ENCODE measurements around the gene AQP2. TPM values are rescaled to one million over a fixed set of nuclear protein-coding genes. Genes with fewer than 3 reads are reported as not detected.

AQP2 gene
- total RNA-seq, 1 experiment from 2014 or later, result not detected

DNA sequence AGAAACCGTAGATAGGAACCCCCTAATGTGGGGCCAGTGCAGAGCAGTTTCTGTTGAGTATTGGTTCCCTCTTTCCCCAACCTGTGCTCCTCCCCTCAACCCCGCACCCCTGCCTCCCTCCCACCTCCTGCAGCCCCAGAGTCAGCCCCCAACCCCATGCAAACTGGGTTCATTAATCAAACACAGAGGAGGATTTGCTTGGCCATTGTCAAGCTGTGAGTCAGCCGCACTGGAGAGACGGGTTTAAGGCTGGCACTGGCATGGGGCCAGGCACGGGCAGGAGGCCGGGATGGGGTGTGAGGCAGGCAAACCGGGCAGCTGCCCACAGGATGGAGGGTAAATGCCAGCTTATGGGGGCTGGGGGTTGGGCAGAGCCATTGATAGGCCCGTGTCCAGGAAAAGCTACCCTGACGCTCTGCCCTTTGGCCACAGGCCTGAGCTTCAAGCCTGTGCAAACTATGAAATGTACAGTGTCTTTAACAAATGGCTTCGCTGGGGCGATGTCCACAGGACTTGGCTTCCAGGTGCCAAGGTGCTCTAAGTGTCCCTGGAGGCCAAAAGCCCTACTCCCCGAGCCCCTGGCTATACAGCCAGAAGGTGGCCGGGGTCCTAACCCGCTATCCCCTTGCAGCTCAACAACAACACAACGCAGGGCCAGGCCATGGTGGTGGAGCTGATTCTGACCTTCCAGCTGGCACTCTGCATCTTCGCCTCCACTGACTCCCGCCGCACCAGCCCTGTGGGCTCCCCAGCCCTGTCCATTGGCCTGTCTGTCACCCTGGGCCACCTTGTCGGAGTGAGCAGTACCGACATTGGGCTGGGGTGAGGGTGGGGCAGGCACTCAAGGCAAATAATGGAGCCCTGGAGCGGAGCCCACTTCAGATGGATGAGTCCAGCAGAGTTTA is 12.6 kb downstream of the AQP2 start:
- Histone ChIP-seq H3K9me2 (ENCODE audit: insufficient read depth) (no peaks in the 10 kb centered on the region), H2AFZ (ENCODE audit: low read depth, low read length, poor library complexity, severe bottlenecking) (no peak overlapping the region), H3K4me1 (ENCODE audit: control insufficient read depth in 1 of 2, insufficient read depth in 2 of 2, low read length in 2 of 2) (peaks cover 30 to 52% of the 10 kb centered on the region in 2 experiments), H3K36me3 (ENCODE audit: control insufficient read depth in 1 of 2, insufficient read depth in 2 of 2, low read length in 2 of 2) (no peaks in the 10 kb centered on the region), H3K27ac (ENCODE audit: low read depth, low read length) (no peak overlapping the region), H4K20me1 (ENCODE audit: insufficient read depth) (no peaks in the 10 kb centered on the region), H3K9ac (ENCODE audit: low read length) (no peak overlapping the region), H3K4me3 (replicated peaks in 1 of 2; ENCODE audit: low read depth in 1 of 2, low read length in 2 of 2) (peak overlapping the region in 1 of 2 experiments; percentile 3; a peak in 1 of 4 replicates), H3K9me3 (ENCODE audit: control insufficient read depth in 1 of 2, insufficient read depth in 1 of 2, low read depth in 1 of 2, low read length in 2 of 2) (no peaks in the 10 kb centered on the region), H3K4me2 (ENCODE audit: low read length) (peak overlapping the region; percentile 53), H3K27me3 (ENCODE audit: insufficient read depth, low read length) (no peaks in the 10 kb centered on the region), H3K79me2 (ENCODE audit: insufficient read depth, low read length) (no peaks in the 10 kb centered on the region)
- ChIA-PET POLR2A (no interaction called here), CTCF (interaction anchor here (0.9 to 2.3 kb wide), 4 partner anchors 11 to 107 kb away, joined by 3 to 13 read pairs (median 4); no protein-coding TSS in a partner anchor), RAD21 (ENCODE audit: low non-redundant PET in 1 of 2, low total read pairs in 2 of 2, uncharacterized antibody in 2 of 2, unreplicated experiment in 2 of 2) (interaction anchor here in 1 of 2 experiments (0.5 kb wide), 1 partner anchor 212 kb away, joined by 6 read pairs; no protein-coding TSS in a partner anchor)
- peak; percentile 29 for DNase-seq (ENCODE audit: low read depth, low spot score)
- TF ChIP-seq SIN3A (IDR thresholded peaks at IDR 0.05; ENCODE audit: low read depth), result no peak
- TF ChIP-seq, protein P1, sequence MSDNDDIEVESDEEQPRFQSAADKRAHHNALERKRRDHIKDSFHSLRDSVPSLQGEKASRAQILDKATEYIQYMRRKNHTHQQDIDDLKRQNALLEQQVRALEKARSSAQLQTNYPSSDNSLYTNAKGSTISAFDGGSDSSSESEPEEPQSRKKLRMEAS (IDR thresholded peaks at IDR 0.05), result peak; percentile 84
- TF ChIP-seq POLR2AphosphoS5 (IDR thresholded peaks at IDR 0.05; ENCODE audit: low read depth, low read length), result peak; percentile 51; the same call in 1 of the 2 replicates
- TF ChIP-seq EZH2 (IDR thresholded peaks at IDR 0.05), result no peak
- TF ChIP-seq YY1 (IDR thresholded peaks at IDR 0.05; ENCODE audit: extremely low read depth, insufficient replicate concordance, low read depth, low read length), result peak; percentile 25
- TF ChIP-seq, protein P2, sequence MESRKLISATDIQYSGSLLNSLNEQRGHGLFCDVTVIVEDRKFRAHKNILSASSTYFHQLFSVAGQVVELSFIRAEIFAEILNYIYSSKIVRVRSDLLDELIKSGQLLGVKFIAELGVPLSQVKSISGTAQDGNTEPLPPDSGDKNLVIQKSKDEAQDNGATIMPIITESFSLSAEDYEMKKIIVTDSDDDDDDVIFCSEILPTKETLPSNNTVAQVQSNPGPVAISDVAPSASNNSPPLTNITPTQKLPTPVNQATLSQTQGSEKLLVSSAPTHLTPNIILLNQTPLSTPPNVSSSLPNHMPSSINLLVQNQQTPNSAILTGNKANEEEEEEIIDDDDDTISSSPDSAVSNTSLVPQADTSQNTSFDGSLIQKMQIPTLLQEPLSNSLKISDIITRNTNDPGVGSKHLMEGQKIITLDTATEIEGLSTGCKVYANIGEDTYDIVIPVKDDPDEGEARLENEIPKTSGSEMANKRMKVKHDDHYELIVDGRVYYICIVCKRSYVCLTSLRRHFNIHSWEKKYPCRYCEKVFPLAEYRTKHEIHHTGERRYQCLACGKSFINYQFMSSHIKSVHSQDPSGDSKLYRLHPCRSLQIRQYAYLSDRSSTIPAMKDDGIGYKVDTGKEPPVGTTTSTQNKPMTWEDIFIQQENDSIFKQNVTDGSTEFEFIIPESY (IDR thresholded peaks at IDR 0.05; ENCODE audit: extremely low read depth, insufficient replicate concordance, low read length), result peak; percentile 33
- no peak for TF ChIP-seq ZNF274 (IDR thresholded peaks at IDR 0.05; ENCODE audit: low read depth, low read length)
- TF ChIP-seq, protein P3, sequence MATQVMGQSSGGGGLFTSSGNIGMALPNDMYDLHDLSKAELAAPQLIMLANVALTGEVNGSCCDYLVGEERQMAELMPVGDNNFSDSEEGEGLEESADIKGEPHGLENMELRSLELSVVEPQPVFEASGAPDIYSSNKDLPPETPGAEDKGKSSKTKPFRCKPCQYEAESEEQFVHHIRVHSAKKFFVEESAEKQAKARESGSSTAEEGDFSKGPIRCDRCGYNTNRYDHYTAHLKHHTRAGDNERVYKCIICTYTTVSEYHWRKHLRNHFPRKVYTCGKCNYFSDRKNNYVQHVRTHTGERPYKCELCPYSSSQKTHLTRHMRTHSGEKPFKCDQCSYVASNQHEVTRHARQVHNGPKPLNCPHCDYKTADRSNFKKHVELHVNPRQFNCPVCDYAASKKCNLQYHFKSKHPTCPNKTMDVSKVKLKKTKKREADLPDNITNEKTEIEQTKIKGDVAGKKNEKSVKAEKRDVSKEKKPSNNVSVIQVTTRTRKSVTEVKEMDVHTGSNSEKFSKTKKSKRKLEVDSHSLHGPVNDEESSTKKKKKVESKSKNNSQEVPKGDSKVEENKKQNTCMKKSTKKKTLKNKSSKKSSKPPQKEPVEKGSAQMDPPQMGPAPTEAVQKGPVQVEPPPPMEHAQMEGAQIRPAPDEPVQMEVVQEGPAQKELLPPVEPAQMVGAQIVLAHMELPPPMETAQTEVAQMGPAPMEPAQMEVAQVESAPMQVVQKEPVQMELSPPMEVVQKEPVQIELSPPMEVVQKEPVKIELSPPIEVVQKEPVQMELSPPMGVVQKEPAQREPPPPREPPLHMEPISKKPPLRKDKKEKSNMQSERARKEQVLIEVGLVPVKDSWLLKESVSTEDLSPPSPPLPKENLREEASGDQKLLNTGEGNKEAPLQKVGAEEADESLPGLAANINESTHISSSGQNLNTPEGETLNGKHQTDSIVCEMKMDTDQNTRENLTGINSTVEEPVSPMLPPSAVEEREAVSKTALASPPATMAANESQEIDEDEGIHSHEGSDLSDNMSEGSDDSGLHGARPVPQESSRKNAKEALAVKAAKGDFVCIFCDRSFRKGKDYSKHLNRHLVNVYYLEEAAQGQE (IDR thresholded peaks at IDR 0.05; ENCODE audit: low read depth), result no peak
- intact Hi-C loops (cut with micrococcal nuclease), result loop anchor here (10.0 kb wide), 1 partner anchor 188 kb away; no protein-coding TSS in a partner anchor
- 0 out of 2 replicates have a peak, but pooled peaks have one; percentile 16 for ATAC-seq
- BruUV-seq (replicated peaks), result no TSS peak

All from HCT116 (cell line).